ENCODE results near the gene SGIP1.

The SGIP1 gene

GRCh38 chr1:66532798-66533783, 862 bp upstream of the SGIP1 start:
- Histone ChIP-seq H3K4me1 (ENCODE audit: low read depth, poor library complexity, severe bottlenecking) (peaks cover 5% of the 10 kb centered on the region), H3K27me3 (ENCODE audit: insufficient read depth, low read depth) (no peaks in the 10 kb centered on the region), H3K79me2 (ENCODE audit: insufficient read depth, low read depth) (no peaks in the 10 kb centered on the region), H3K36me3 (ENCODE audit: insufficient read depth) (no peaks in the 10 kb centered on the region), H3K4me2 (no peak overlapping the region), H3K27ac (no peak overlapping the region), H3K9ac (no peak overlapping the region), H3K4me3 (IDR thresholded peaks at IDR 0.05; ENCODE audit: insufficient read depth, low read depth, low read length) (no peak overlapping the region), H4K20me1 (ENCODE audit: insufficient read depth) (no peaks in the 10 kb centered on the region), H2AFZ (ENCODE audit: low read depth) (no peak overlapping the region)
- TF ChIP-seq CTCF (conservative IDR thresholded peaks at IDR 0.05; ENCODE audit: low read depth, low read length), result no peak

- H3K27ac ChIP-seq, result no peak overlapping the region
- no peak overlapping the region for H3K4me2 ChIP-seq
- no peak for TF ChIP-seq CTCF (conservative IDR thresholded peaks at IDR 0.05; ENCODE audit: low read depth, low read length)
- no peak overlapping the region for H3K9ac ChIP-seq
- no peaks in the 10 kb centered on the region for H3K79me2 ChIP-seq (ENCODE audit: insufficient read depth, low read depth)
- no peaks in the 10 kb centered on the region for H3K27me3 ChIP-seq (ENCODE audit: insufficient read depth, low read depth)
- peaks cover 6% of the 10 kb centered on the region for H3K4me1 ChIP-seq (ENCODE audit: low read depth, poor library complexity, severe bottlenecking)
- no peaks in the 10 kb centered on the region for H4K20me1 ChIP-seq (ENCODE audit: insufficient read depth)
- H3K4me3 ChIP-seq (IDR thresholded peaks at IDR 0.05; ENCODE audit: insufficient read depth, low read depth, low read length), result no peak overlapping the region
- no peaks in the 10 kb centered on the region for H3K36me3 ChIP-seq (ENCODE audit: insufficient read depth)
- no peak overlapping the region for H2AFZ ChIP-seq (ENCODE audit: low read depth)
Observed at GRCh38 chr1:66535061-66535460, 1.1 kb downstream of the SGIP1 start.

- Histone ChIP-seq H2AFZ (ENCODE audit: low read depth) (no peak overlapping the region), H3K27ac (no peak overlapping the region), H3K4me2 (no peak overlapping the region), H3K4me3 (IDR thresholded peaks at IDR 0.05; ENCODE audit: insufficient read depth, low read depth, low read length) (no peak overlapping the region), H3K79me2 (ENCODE audit: insufficient read depth, low read depth) (no peaks in the 10 kb centered on the region), H3K36me3 (ENCODE audit: insufficient read depth) (no peaks in the 10 kb centered on the region), H3K27me3 (ENCODE audit: insufficient read depth, low read depth) (no peaks in the 10 kb centered on the region), H3K9ac (no peak overlapping the region), H3K4me1 (ENCODE audit: low read depth, poor library complexity, severe bottlenecking) (peaks cover 6% of the 10 kb centered on the region), H4K20me1 (ENCODE audit: insufficient read depth) (no peaks in the 10 kb centered on the region)
- TF ChIP-seq CTCF (conservative IDR thresholded peaks at IDR 0.05; ENCODE audit: low read depth, low read length), result no peak
Observed at GRCh38 chr1:66535853-66536252, 1.9 kb downstream of the SGIP1 start.

- Histone ChIP-seq H4K20me1 (ENCODE audit: insufficient read depth) (no peaks in the 10 kb centered on the region), H3K4me1 (ENCODE audit: low read depth, poor library complexity, severe bottlenecking) (peaks cover 6% of the 10 kb centered on the region), H3K9ac (no peak overlapping the region), H3K4me2 (no peak overlapping the region), H3K36me3 (ENCODE audit: insufficient read depth) (no peaks in the 10 kb centered on the region), H3K4me3 (IDR thresholded peaks at IDR 0.05; ENCODE audit: insufficient read depth, low read depth, low read length) (no peak overlapping the region), H2AFZ (ENCODE audit: low read depth) (no peak overlapping the region), H3K79me2 (ENCODE audit: insufficient read depth, low read depth) (no peaks in the 10 kb centered on the region), H3K27ac (no peak overlapping the region), H3K27me3 (ENCODE audit: insufficient read depth, low read depth) (no peaks in the 10 kb centered on the region)
- no peak for TF ChIP-seq CTCF (conservative IDR thresholded peaks at IDR 0.05; ENCODE audit: low read depth, low read length)
Observed at GRCh38 chr1:66537718-66538117, 3.8 kb downstream of the SGIP1 start.
